ENCODE data around the gene SEPTIN6.
"Not testable (repeated sequence)": the region's sequence is repeated elsewhere in the genome, so short reads cannot be mapped to it uniquely, and the experiment has no call there.

SEPTIN6 gene

DNA sequence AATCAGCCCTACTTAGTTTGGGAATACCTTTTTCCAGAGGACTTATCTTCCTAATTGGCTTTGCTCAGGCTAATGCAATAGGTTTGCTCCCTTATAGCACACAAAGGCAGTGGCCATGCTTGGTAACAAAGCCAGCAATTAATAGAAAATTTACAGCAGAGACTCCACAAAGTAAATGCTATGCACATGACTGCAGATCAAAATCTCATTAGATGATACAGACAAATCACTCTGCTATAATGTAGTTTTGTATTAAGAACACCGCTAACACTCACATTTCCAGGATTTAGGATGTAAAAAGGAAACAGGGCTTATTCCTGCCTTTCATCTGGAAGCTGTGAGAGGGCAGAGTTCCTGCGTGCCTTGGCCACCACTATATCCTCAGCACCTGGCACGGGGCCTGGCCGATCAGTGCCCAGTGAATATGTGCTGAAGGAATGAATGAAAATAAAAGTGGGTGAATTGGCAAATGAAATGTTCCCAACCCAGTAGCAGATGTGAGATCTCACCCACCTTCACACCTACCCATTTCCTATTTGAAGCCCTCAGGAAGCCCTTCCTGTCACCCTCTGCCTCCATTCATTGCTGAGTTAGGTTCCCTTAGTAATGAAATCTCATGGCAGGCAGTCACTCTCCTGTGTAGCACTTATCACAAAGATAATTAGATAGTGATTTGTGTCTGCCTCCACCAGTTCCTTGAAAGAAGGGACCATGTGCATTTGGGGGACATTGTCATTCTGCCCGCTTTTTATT is 5.1 kb downstream of the SEPTIN6 start:
- POLR2A ChIA-PET = no interaction called here
- CTCF ChIA-PET = interaction anchor here (0.6 kb wide), 1 partner anchor 139 kb away, joined by 3 read pairs; no protein-coding TSS in a partner anchor
- TF ChIP-seq SUZ12 (IDR thresholded peaks at IDR 0.05) = no peak
- TF ChIP-seq, protein P1, sequence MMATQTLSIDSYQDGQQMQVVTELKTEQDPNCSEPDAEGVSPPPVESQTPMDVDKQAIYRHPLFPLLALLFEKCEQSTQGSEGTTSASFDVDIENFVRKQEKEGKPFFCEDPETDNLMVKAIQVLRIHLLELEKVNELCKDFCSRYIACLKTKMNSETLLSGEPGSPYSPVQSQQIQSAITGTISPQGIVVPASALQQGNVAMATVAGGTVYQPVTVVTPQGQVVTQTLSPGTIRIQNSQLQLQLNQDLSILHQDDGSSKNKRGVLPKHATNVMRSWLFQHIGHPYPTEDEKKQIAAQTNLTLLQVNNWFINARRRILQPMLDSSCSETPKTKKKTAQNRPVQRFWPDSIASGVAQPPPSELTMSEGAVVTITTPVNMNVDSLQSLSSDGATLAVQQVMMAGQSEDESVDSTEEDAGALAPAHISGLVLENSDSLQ (IDR thresholded peaks at IDR 0.05) = no peak
- no peak for TF ChIP-seq CTBP1 (IDR thresholded peaks at IDR 0.05; ENCODE audit: borderline replicate concordance)
- no peak for TF ChIP-seq ARNT (IDR thresholded peaks at IDR 0.05)
- TF ChIP-seq NFRKB (IDR thresholded peaks at IDR 0.05) = no peak
- no peak for TF ChIP-seq ELF4 (IDR thresholded peaks at IDR 0.05)
- no peak for TF ChIP-seq TARDBP (IDR thresholded peaks at IDR 0.05)
- TF ChIP-seq BHLHE40 (IDR thresholded peaks at IDR 0.05; ENCODE audit: borderline replicate concordance) = no peak
- no peak for DNase-seq (ENCODE audit: extremely low spot score)

DNA sequence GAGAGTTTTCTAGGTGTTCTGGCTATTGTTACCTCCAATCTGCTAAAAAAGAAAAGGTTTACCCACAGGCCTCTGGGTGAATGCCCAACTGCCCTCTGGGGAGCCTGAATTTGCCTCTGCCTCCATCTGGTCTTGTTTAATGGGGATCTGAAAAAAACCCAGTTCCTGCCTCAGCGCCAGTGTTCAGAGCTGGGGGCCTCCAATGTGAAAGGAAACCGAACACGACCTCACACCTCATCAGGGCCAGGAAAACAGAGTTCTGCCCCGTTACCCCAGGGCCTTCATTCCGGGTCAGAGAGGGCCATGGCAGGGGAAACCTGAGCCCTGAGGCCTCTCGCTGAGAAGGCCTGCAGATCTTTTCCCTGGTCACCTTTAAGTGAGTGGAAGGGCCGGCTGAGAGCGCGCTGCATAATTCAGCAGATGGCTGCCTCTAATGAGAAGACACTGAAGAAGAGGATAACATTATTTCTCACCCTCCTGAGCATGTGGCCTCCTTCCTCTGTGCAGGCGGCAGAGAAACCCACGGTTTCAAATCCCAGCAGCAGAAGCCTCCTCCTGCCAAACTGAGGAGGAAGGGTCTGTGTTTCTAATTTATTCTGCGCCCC is 6.8 kb downstream of the SEPTIN6 start:
- POLR2A ChIA-PET = interaction anchor here (0.8 to 1.6 kb wide), 6 partner anchors 7 to 105 kb away, joined by 3 to 5 read pairs (median 4); partner anchors contain the start of gene RPL39
- no peak for DNase-seq (ENCODE audit: extremely low spot score)
- CTCF ChIA-PET = no interaction called here
- TF ChIP-seq FOXM1 (IDR thresholded peaks at IDR 0.05; ENCODE audit: borderline replicate concordance) (no peak), BHLHE40 (IDR thresholded peaks at IDR 0.05; ENCODE audit: borderline replicate concordance) (no peak), SUZ12 (IDR thresholded peaks at IDR 0.05) (no peak), FOXA1 (IDR thresholded peaks at IDR 0.05) (no peak), ZNF384 (IDR thresholded peaks at IDR 0.05) (no peak), LEF1 (IDR thresholded peaks at IDR 0.05; ENCODE audit: borderline replicate concordance) (no peak), FOXK2 (IDR thresholded peaks at IDR 0.05) (no peak), L3MBTL2 (conservative IDR thresholded peaks at IDR 0.05) (peak; percentile 37)

DNA sequence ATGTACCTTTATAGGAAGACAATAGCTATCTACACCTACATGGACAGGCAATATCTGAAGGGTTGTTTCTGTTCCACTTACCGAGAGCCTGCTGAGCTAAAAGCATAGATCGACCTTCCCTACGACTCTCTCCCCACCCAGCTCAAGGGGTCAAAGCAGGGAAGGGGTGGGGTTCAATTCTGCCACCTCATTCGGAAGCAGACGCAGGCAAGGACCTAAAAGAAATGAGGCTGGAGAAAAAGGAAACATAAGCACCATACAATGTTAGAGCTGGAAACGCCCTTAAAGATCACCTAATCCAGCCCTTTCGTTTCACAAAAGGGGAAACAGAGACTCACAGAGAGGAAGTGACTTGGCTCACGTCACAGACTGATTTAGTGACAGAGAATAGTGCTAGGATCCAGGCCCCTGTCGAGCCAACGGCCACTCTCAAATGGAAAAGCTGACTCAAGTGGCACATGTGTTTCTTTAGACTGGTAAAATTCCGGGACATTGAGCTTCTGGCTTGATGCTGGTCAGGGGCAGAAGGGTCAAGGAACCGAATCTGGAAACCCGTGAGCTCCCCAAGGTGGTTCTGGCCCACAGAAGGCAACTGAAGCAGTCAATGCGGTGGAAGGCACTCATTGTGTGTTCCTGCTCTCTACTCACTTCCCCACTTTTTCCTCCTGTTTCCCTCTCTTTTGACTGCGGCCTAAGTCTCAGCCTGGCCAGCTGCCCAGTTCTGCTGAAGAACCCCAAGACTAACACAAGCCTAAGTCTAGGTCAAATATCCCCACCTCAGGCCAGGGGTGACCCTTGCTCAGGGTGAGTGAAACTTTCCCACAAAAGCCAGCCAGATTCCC is 7.5 kb downstream of the SEPTIN6 start:
- ChIA-PET POLR2A (interaction anchor here (0.8 to 1.6 kb wide), 6 partner anchors 8 to 106 kb away, joined by 3 to 5 read pairs (median 4); partner anchors contain the start of gene RPL39), CTCF (interaction anchor here (1.0 kb wide), 1 partner anchor 106 kb away, joined by 3 read pairs; the partner anchor contains the start of gene RPL39)
- TF ChIP-seq ARNT (IDR thresholded peaks at IDR 0.05) (no peak), LEF1 (IDR thresholded peaks at IDR 0.05; ENCODE audit: borderline replicate concordance) (no peak), FOXK2 (IDR thresholded peaks at IDR 0.05) (no peak), FOXA1 (IDR thresholded peaks at IDR 0.05) (no peak), ZNF384 (IDR thresholded peaks at IDR 0.05) (no peak), TARDBP (IDR thresholded peaks at IDR 0.05) (no peak), HDGF (IDR thresholded peaks at IDR 0.05; ENCODE audit: borderline replicate concordance) (no peak), BHLHE40 (IDR thresholded peaks at IDR 0.05; ENCODE audit: borderline replicate concordance) (no peak), FOXM1 (IDR thresholded peaks at IDR 0.05; ENCODE audit: borderline replicate concordance) (no peak), SP1 (IDR thresholded peaks at IDR 0.05) (no peak), NFRKB (IDR thresholded peaks at IDR 0.05) (no peak), CTBP1 (IDR thresholded peaks at IDR 0.05; ENCODE audit: borderline replicate concordance) (no peak), SUZ12 (IDR thresholded peaks at IDR 0.05) (no peak), L3MBTL2 (conservative IDR thresholded peaks at IDR 0.05) (no peak; the same call in 1 of the 2 replicates)
- TF ChIP-seq, protein P1 (IDR thresholded peaks at IDR 0.05) = no peak
- no peak for DNase-seq (ENCODE audit: extremely low spot score)

DNA sequence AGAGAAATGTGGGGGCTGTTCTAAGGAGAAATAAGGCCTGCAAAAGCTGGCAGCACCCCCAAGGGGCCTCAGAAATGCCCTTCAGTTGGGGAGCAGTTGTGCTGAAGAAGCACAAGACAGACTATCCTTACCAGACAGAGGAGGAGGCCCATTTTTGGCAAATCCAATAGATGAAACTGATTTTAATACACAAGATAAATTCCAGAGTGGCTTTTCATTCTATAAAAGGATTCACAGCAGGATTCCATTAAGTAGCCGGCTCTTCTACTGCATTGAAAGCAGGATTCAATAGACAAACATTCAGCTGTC is 8.1 kb downstream of the SEPTIN6 start:
- DNase-seq (ENCODE audit: extremely low spot score) = no peak
- CTCF ChIA-PET = interaction anchor here (1.0 kb wide), 1 partner anchor 107 kb away, joined by 3 read pairs; the partner anchor contains the start of gene RPL39
- POLR2A ChIA-PET = interaction anchor here (1.0 to 1.6 kb wide), 5 partner anchors 10 to 107 kb away, joined by 3 to 5 read pairs (median 4); partner anchors contain the start of gene RPL39
- TF ChIP-seq, protein P1 (IDR thresholded peaks at IDR 0.05) = no peak
- TF ChIP-seq FOXK2 (IDR thresholded peaks at IDR 0.05) = no peak
- no peak for TF ChIP-seq L3MBTL2 (conservative IDR thresholded peaks at IDR 0.05)
- TF ChIP-seq SUZ12 (IDR thresholded peaks at IDR 0.05) = no peak
- TF ChIP-seq ZNF384 (IDR thresholded peaks at IDR 0.05) = no peak
- TF ChIP-seq TARDBP (IDR thresholded peaks at IDR 0.05) = no peak

DNA sequence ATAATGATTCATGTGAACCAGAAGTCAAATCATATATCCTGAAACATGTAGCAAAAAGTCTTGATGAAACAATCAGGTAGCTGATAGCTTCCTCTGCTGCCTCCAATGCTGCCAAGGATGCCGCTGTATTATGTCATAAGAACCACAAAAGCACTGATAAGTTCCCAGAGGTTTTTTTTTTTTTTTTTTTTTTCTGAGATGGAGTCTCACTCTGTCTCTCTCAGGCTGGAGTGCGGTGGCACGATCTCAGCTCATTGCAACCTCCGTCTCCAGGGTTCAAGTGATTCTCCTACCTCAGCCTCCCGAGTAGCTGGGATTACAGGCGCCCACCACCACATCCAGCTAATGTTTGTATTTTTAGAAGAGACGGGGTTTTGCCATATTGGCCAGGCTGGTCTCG is 8.7 kb downstream of the SEPTIN6 start:
- POLR2A ChIA-PET; CTCF ChIA-PET; DNase-seq (ENCODE audit: extremely low spot score): not testable (repeated sequence)
